ENCODE results near the gene ADAMTS12. TPM values are rescaled to one million over a fixed set of nuclear protein-coding genes. Genes with fewer than 3 reads are reported as not detected.

The ADAMTS12 gene
- total and polyA plus RNA-seq, 9 of the 15 experiments (the other 6 are each of a cell fraction or from before 2014, with no cell fraction given) = 0.11 TPM; not detected in 8

DNA sequence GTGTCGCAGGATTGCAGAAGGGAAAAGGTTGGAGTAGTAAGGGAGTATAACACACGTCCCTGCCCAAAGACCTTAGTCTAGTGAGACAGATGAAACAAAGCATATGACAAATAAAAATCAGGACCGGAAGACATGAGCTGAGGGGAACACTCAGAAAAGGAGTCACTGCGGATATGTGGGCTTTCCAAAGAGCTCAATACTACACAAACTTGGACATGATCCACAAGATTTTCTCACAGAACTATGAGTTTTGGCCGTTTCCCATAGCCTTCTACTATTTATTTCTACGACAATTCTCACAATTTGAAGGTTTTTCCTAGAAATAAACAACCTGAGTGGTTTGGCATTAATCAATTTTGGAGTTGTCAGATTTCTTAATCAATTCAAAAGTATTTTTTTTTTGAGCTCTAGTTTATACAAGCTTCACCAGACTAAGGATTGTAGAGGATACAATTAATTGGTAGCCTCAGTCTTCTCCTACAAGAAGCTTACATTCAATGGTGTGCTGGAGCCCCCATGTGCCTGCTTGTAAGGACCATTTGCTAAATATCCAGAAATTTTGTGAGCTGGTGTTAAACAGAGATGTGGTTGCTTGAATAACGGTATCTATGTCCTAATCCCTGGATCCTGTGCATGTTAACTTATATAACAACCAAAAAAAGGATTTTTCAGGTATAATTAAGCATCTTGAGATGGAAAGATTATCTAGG, 91.4 kb downstream of the ADAMTS12 start:
- intact Hi-C loops (cut with micrococcal nuclease) (loop anchor here (10.0 kb wide), 1 partner anchor 366 kb away; no protein-coding TSS in a partner anchor), in situ Hi-C loops (cut with MboI) (no loop called here)
- no peak for TF ChIP-seq TEAD2 (tag; IDR thresholded peaks at IDR 0.05)
- TF ChIP-seq ZNF133 (CRISPR knock-in tag; IDR thresholded peaks at IDR 0.05) = no peak
- no peak for TF ChIP-seq RFX5 (IDR thresholded peaks at IDR 0.05; ENCODE audit: low read depth, low read length)
- no peak for TF ChIP-seq ZNF583 (CRISPR knock-in tag; IDR thresholded peaks at IDR 0.05)
- no peak overlapping the region for H2AFZ ChIP-seq (ENCODE audit: low read depth, low read length)
- POLR2A ChIA-PET = no interaction called here
- H3K4me3 ChIP-seq = no peak overlapping the region
- no peaks in the 10 kb centered on the region; the same call in 1 of the 2 replicates for H4K20me1 ChIP-seq (replicated peaks; ENCODE audit: control insufficient read depth, insufficient read depth, low read length)
- H3K4me2 ChIP-seq (ENCODE audit: insufficient read depth, low read length) = no peak overlapping the region
- H3K9me1 ChIP-seq (ENCODE audit: control insufficient read depth, insufficient read depth, low read length) = no peaks in the 10 kb centered on the region
- ATAC-seq = no peak
- H3K4me1 ChIP-seq (replicated peaks in 1 of 2; ENCODE audit: control insufficient read depth in 2 of 2, insufficient read depth in 2 of 2, low read length in 2 of 2) = no peaks in the 10 kb centered on the region
- no TSS peak for BruUV-seq (replicated peaks)
- H3K79me2 ChIP-seq (ENCODE audit: control insufficient read depth, insufficient read depth, low read length) = no peaks in the 10 kb centered on the region
- CTCF ChIA-PET (ENCODE audit: low intra/inter-chr PET ratio) = interaction anchor here (0.9 kb wide), 1 partner anchor 365 kb away, joined by 3 read pairs; no protein-coding TSS in a partner anchor
- 3% methylated on average over 7 of the region's 7 CpGs for whole genome bisulfite sequencing (ENCODE audit: insufficient coverage, low coverage, missing lambda C conversion rate)
- no peaks in the 10 kb centered on the region for H3K9me3 ChIP-seq (replicated peaks; ENCODE audit: control insufficient read depth, insufficient read depth, low read depth, low read length)
- no peaks in the 10 kb centered on the region for H3K27me3 ChIP-seq (ENCODE audit: control insufficient read depth in 2 of 2, insufficient read depth in 2 of 2, low read length in 2 of 2)
- DNase-seq (ENCODE audit: extremely low read depth in 1 of 4, low spot score in 3 of 4) = no peak
- no peaks in the 10 kb centered on the region for H3K36me3 ChIP-seq (ENCODE audit: control insufficient read depth, insufficient read depth, low read length)
- H3K27ac ChIP-seq (ENCODE audit: extremely low read depth, low read depth, low read length) = no peak overlapping the region
- FAIRE-seq = no peak
- H3K9ac ChIP-seq (ENCODE audit: insufficient read depth in 1 of 2, low read depth in 2 of 2, low read length in 2 of 2) = no peak overlapping the region

DNA sequence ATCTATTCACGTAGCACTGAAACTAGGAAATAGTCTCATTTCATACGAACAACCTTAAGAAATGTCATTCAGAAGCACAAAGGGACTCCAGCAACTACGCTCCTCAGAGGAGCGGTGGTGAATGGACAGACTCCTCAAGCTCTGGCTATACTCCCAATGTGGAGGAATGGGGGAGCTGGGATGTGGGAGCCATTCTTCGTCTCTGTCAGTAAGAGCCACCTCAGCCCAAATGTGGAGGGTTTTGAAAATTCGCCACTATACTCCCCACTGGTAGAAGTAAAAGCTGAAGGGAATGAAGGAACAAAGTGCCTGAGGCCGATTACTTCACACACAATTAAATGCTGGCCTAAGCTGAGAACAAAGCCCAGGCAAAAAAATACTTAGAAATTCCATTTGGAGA, 96.3 kb downstream of the ADAMTS12 start:
- no peak for TF ChIP-seq ZNF224 (CRISPR knock-in tag; IDR thresholded peaks at IDR 0.05)
- TF ChIP-seq, protein P1, sequence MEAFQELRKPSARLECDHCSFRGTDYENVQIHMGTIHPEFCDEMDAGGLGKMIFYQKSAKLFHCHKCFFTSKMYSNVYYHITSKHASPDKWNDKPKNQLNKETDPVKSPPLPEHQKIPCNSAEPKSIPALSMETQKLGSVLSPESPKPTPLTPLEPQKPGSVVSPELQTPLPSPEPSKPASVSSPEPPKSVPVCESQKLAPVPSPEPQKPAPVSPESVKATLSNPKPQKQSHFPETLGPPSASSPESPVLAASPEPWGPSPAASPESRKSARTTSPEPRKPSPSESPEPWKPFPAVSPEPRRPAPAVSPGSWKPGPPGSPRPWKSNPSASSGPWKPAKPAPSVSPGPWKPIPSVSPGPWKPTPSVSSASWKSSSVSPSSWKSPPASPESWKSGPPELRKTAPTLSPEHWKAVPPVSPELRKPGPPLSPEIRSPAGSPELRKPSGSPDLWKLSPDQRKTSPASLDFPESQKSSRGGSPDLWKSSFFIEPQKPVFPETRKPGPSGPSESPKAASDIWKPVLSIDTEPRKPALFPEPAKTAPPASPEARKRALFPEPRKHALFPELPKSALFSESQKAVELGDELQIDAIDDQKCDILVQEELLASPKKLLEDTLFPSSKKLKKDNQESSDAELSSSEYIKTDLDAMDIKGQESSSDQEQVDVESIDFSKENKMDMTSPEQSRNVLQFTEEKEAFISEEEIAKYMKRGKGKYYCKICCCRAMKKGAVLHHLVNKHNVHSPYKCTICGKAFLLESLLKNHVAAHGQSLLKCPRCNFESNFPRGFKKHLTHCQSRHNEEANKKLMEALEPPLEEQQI (IDR thresholded peaks at IDR 0.05) = no peak
- no peak for TF ChIP-seq ILK (tag; IDR thresholded peaks at IDR 0.05; ENCODE audit: borderline replicate concordance, low read depth)
- no peak for TF ChIP-seq POLR3G (IDR thresholded peaks at IDR 0.05; ENCODE audit: extremely low read depth, insufficient read length, insufficient replicate concordance)
- no peak for TF ChIP-seq CSDE1 (IDR thresholded peaks at IDR 0.05)
- TF ChIP-seq U2AF2 (optimal IDR thresholded peaks at IDR 0.05; ENCODE audit: low read depth, low read length) = no peak
- no peak for TF ChIP-seq MEF2D (tag; conservative IDR thresholded peaks at IDR 0.05; ENCODE audit: low read depth)
- no peak for TF ChIP-seq MECOM (CRISPR knock-in tag; IDR thresholded peaks at IDR 0.05)
- no peak for TF ChIP-seq PPARD (CRISPR knock-in tag; IDR thresholded peaks at IDR 0.05)
- no peak for TF ChIP-seq MCM2 (IDR thresholded peaks at IDR 0.05; ENCODE audit: low read depth)
- ATAC-seq = no peak
- FAIRE-seq = no peak

More for the DNA sequence above, 96.3 kb downstream of the ADAMTS12 start:
- Histone ChIP-seq H3K36me3 (ENCODE audit: control insufficient read depth, insufficient read depth, low read length) (no peaks in the 10 kb centered on the region), H2AFZ (ENCODE audit: low read depth, low read length) (no peak overlapping the region), H3K9me1 (ENCODE audit: control insufficient read depth, insufficient read depth, low read length) (no peaks in the 10 kb centered on the region), H3K4me2 (ENCODE audit: insufficient read depth, low read length) (no peak overlapping the region), H3K27me3 (ENCODE audit: control insufficient read depth in 2 of 2, insufficient read depth in 2 of 2, low read length in 2 of 2) (peaks cover 3 to 12% of the 10 kb centered on the region in 2 experiments; a peak in 3 of 5 replicates), H3K27ac (ENCODE audit: extremely low read depth, low read depth, low read length) (no peak overlapping the region), H3K9me3 (replicated peaks; ENCODE audit: control insufficient read depth, insufficient read depth, low read depth, low read length) (no peaks in the 10 kb centered on the region), H3K9ac (ENCODE audit: insufficient read depth in 1 of 2, low read depth in 2 of 2, low read length in 2 of 2) (no peak overlapping the region), H3K79me2 (ENCODE audit: control insufficient read depth, insufficient read depth, low read length) (no peaks in the 10 kb centered on the region), H4K20me1 (replicated peaks; ENCODE audit: control insufficient read depth, insufficient read depth, low read length) (no peaks in the 10 kb centered on the region; the same call in 1 of the 2 replicates), H3K4me1 (replicated peaks in 1 of 2; ENCODE audit: control insufficient read depth in 2 of 2, insufficient read depth in 2 of 2, low read length in 2 of 2) (no peaks in the 10 kb centered on the region), H3K4me3 (no peak overlapping the region)
- CTCF ChIA-PET (ENCODE audit: low intra/inter-chr PET ratio) = no interaction called here
- no peak for DNase-seq (ENCODE audit: extremely low read depth in 1 of 4, low spot score in 3 of 4)
- in situ Hi-C loops (cut with MboI) = no loop called here
- no TSS peak for BruUV-seq (replicated peaks)
- 0% methylated on average over 6 of the region's 7 CpGs for WGBS (ENCODE audit: insufficient coverage, low coverage, missing lambda C conversion rate)
- intact Hi-C loops (cut with micrococcal nuclease) = no loop called here
- POLR2A ChIA-PET = interaction anchor here (0.8 kb wide), 1 partner anchor 389 kb away, joined by 3 read pairs; no protein-coding TSS in a partner anchor
